ENCODE results near the gene PLCB2.

PLCB2 gene

DNA sequence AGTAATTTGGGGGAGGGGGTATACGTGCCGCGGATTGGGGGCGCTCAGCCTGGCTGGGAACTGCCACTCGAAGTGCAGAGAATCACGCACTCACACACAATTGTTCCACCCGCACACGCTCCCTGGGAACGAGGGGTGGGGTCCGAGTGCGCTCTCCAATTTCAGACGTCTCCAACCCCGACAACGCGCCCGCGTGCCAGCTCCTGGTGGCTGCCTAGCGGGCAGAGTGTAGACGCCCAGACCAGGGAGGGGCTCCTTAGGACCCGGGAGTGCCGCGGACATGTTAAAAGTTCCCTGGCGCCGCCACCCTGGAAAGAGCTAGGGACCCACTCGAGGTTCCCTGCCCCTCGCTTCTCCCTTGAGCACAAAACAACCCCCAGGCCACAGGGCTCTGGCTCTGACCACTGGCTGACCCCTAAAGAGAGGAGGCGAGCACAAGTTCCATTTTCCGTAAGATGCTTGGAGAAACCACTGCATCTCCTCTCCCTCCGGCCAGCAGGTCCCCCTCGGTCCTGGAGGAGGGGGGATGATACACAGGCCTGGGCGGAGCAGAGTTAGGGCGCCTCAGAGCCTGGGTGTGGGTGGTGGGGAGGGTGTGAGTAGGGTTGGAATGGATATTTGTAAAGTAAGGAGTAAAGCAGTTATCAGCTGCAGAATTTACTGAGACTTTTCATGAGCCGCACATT is 24.0 kb downstream of the PLCB2 start:
- no peak for FAIRE-seq

DNA sequence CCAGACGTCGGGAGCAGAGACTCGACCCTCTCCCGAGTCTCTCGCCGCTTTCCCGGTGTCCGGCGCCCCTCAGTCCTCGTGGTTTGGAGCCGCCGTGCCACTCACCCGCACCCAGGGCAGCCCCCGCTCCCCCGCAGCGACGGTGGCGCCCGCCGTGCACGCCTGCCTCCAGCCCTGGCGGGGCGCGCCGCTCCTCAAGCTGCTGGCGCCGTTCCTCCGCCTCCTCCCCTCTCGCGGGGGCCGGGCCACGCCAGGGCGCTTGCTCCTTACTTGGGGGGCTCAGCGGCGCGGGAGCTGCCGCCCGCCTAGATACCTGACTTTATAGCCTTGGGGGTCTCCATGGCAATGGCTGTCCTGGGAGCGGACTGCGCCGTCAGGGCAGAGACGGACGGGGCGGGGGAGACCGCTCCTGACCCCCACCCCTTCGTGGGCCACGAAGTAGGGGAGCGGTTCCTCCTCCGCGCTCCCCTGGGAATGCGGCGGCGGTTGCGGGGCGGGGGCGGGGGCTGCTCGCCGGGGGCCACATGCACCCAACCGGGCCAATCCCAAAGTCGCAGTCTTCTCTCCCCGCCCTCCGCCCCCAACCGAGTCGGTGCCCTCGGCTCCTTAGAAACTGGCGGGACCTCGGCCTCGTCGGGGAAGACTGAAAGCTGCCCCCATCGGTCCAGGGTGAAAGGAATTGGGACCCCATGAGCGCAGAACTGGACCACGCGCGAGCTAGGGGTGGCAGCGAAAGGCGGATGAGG is 24.7 kb downstream of the PLCB2 start, which contains the start of gene ANKRD63:
Gene ANKRD63, minus strand, starts transcription at position 196 of the 746 bp plus-strand sequence. CDS start 478 bp downstream, outside the sequence.
- FAIRE-seq = no peak

DNA sequence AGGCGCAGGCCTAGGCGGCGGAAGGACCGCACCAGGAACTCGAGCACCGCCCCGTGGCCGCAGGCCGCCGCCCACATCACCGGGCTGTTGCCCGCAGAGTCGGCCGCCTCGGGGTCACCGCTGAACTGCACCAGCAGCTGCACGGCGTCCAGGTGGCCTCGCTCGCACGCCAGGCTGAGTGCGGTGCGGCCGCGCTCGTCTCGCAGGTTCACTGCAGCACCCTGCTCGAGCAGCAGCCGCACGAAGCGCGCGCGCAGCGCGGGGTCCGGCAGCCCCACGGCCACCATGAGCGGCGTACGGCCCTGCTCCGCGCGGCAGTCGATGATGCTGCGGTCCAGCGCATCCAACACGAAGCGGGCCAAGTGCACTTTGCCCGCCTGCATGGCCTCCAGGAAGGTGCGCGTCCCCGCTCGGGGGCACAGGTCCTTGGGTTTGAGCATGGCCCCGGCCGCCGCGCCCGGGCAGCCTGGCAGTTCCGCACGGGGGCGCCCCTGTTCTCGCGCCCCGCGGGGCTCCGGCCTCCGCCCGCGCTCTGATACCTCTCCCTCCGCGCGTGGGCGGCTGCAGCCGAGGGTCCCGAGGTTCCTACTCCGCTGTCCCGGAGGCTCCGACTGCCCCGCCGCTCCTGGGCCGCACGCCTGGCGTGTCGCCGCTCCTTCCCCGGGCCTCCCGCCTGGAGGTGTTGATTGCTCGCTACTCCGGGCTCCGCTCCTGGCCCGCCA is 25.4 kb downstream of the PLCB2 start:
- no peak for FAIRE-seq

DNA sequence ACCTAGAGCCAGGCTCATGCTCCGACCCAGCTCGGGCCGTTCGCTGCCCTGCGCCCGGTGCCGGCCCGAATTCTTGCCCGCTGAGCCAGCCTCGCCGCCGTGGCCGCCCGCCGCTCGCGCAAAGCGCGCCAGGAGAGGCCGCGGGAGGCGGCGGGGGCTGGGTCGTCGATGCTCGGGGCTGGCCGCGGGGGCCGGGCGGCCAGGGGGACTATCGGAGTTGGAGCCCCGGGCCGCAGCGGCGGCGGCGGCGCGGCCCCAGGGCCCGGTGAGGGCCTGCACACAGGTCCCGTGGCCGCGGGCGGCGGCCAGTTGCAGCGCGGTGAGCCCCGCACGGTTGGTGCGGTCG is 26.0 kb downstream of the PLCB2 start:
- FAIRE-seq = no peak

DNA sequence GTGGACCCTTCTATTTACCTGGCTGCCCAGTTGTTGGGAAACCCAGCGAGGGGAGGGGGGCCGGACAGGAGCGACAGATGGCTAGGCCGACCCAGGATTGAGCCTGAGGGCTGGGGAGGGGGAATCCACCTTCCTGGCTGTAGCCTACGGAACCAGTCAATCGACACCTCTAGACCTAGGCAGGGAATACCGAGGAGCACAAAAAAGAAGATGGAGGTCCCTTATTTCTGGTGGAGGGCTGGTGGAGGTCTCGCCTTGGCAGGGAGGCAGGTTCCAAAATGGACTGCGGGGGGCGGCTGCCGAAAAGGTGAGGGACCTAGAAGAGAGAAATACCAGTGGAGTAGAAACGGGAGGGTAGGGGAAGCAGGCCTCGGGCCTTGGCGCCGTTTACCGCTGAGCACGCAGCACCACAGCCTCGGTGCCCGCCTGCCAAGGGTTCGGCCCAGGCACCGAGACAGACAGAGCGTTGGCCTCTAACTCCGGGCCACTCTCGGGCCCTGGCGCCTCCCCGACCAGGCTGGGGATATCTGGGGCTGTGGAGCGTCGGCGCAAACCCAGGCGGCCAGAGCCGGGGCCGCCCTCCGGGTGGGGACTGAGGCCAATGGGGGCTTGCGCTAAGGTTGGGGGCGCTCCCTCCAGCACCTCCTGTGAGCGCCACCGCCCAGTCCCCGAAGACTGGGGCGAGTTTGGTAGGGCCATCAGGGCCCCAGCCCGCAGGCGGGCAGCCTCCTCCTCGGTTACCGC is 26.5 kb downstream of the PLCB2 start:
- no peak for FAIRE-seq

DNA sequence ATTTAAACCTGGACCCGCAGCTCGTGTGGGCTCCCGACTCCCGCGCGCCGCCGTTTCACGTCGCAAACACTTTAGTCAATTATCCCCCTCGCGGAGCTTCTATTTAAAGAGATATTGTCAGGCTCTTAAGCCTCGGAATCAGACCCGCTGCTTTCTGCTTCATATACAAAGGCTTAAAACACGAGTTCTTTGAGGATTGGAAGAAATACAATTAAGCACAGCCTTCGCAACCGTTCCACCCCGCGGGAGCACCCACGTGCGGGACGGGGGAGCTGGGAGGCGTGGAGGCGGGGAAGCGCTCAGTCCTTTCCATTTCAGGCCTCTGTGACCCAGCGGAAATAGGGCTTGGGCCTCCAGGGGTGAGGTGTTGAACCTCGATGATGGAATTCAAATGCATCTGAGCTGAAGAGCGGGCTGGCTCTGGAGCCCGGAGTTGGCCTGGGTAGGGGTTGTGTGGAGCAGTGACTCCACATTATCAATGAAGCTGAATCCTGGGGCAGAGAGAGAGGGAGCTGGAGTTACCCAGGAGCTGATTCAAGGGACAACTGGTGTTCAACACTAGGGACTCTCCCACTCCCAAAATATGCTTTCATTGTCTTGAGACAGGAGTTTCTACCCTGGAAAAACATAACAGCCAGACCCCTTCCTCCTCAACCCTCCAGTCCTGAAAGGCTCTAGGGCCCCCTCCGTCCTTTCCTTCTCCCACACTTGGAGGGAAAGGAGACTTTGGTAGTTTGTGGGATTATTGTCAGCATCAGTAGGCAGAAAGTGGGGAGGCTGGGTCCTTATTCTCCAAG is 27.3 kb downstream of the PLCB2 start:
- FAIRE-seq = no peak

DNA sequence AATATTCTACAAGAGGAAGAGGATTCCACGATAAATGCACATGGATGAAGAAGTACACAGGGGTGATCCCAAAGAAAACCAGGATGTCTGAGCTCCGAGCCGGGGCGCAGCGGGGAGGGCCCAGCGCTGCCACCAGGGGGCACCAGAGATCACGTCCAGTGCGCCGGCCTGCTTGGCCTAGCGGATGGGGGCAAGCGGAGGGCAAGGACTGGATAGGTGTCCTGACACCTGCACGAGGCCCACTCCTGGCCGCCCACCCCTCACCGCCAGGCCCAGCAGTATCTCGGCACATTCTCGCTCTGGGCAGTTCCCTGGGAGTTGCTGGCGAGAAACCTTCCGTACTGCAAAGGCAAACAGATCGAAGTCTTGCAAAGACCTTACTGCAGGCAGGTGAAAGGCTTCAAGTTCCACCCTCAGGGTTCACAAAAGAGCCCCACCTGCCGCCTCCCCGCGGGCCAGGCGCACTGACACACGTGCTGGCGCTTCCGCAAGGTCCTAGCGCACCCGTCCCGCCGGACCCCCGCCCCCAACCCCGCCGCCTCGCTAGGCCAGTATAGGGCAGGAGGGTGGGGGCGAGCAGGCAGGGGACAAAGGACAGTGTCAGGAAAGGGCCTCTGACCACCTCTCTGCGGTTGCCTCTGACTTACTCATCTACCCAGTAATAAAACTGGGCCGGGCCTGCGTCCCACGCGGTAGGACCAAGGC is 28.1 kb downstream of the PLCB2 start:
- FAIRE-seq = no peak

DNA sequence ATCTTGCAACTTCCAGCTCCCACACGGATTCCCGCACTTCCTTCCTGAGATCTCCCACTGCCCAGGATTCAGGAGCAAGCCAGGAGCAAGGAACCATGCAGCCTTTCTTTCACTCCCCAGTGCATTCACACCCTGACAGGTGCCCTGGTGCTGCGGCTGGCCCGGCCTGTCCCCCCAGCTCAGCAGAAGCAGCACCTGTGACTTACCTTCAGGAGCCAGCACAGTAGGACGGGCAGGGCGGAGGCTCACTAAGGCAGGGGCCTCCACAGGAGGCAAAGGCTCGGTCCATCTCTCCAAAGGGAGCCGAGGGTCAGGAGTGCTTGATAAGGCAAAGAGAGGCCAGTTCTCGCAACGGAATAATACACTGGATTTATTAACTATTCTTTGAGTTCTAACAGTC is 29.7 kb downstream of the PLCB2 start:
- FAIRE-seq = no peak

DNA sequence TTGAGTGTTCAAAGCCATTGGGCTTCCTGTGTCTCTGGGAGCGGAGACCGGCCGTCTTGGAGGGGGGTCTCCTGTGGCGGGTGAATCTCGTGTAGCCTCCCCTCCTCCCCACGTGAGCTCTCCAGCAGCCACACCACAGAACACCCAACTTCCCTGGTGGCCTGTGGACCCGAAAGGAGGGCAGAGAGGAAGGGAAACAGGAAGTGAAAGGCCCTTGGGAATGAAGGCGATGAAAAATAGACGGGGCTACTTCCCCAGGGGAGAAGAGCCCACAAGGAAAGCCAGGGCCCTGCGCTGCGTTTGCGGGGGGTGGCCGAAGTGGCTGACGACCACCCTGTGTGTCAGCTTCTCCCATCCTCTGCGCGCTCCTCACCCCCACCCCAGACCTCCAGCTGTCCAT is 30.3 kb downstream of the PLCB2 start:
- no peak for FAIRE-seq

DNA sequence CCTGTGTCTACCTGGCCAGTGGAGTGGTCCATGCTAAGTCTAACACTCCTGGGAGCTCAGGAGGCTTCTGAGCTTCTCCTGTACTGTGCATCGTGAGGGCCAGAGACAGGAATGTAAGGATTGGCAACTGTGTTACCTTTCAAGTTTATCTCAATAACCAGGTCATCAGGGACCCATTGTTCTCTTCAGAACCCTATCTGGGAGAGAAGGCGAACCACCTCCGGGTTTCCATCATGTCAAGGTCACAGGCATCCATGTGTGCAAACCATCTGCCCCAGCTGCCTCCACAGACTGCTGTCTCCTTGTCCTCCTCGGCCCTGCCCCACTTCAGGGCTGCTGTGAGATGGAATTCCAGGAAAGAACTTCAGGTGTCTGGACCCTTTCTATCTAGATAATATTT is 30.8 kb downstream of the PLCB2 start:
- FAIRE-seq = no peak

DNA sequence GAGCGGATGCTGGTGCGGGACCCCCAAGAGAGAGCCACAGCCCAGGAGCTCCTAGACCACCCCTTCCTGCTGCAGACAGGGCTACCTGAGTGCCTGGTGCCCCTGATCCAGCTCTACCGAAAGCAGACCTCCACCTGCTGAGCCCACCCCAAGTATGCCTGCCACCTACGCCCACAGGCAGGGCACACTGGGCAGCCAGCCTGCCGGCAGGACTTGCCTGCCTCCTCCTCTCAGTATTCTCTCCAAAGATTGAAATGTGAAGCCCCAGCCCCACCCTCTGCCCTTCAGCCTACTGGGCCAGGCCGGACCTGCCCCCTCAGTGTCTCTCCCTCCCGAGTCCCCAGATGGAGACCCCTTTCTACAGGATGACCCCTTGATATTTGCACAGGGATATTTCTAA is 31.8 kb downstream of the PLCB2 start:
- no peak for FAIRE-seq

DNA sequence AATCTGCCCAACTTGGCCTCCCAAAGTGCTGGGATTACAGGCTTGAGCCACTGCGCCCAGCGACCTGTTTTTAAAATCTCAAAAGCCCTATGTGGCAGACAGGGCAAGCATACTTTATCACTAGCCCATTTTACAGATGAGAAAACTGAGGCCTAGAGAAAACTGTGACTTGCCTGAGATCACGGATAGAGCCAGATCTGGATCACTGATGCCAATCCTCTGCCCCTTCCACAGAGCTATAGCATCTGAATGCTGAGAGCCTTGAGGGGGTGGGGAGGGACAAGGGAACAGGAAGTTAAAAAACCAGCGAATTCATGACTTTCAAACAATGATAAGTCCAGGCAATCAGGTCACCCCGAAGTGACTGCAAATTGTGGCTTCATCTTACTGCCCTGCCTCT is 32.2 kb downstream of the PLCB2 start:
- FAIRE-seq = no peak

DNA sequence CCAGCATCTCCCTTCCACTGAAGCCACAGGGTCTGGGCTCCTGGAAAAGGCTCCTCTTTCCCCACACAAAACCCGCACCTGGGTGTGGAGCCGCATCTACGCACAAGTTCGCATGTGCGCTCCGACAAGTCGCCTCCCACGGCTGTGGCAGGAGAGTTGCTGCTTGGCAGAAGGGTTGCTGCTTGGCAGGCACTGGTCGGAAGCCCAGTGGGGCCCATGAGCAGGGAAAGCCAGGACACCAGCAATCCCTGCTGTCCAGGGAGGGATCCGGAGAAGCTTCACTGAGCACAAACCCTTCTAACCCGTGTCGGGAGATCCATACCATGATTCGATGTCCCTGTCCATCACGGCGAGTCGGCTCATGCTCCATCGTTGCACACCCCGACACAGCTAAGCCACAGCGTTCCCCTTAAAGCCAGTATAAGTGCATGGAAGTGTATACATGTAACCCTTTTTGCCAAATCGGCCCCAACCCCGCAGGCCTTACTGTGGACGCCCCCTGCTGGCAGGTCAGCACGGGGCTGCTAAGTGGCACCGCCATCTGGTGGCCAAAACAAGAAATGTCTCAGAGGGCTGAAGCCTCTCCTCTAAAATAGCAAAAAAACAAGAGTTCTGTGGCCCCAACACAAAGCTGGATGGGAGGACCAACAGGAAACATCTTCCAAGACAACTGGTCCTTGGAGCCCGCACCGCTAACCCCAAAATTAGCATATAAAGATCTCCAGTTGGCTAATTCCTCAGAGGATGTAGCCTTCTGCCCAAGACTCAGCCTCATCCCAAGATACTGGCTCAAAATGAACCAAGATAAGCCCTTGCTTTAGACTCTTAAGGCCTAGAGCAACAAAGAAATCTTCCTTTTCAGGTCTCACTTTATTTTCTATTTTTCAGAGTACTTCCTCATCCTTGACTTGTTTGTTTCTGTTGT is 33.1 kb downstream of the PLCB2 start:
- FAIRE-seq = no peak

DNA sequence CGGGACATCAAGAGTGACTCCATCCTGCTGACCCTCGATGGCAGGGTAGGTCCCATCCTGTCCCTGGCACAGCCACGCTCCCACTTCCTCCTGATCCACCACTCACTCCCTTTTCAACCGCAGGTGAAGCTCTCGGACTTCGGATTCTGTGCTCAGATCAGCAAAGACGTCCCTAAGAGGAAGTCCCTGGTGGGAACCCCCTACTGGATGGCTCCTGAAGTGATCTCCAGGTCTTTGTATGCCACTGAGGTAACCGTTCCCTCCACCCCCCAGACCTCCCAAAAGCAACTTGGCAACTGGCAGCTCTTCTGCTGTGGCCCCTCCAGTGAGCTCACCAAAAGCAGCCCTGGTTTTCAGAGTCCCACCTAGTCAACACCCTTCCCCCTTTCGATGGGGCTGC is 34.3 kb downstream of the PLCB2 start:
- no peak for FAIRE-seq

DNA sequence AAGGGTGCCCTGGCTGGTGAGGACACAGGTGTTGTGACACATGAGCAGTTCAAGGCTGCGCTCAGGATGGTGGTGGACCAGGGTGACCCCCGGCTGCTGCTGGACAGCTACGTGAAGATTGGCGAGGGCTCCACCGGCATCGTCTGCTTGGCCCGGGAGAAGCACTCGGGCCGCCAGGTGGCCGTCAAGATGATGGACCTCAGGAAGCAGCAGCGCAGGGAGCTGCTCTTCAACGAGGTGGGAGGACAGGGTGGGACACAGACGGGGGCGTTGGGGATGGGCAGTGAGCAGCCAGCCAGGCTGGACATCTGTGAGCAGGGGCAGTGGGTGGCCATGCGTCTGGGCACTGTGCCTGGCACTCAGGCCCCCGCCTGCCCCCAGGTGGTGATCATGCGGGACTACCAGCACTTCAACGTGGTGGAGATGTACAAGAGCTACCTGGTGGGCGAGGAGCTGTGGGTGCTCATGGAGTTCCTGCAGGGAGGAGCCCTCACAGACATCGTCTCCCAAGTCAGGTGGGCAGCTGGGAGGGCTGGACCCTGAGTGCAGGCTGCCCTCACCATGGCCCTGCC is 35.2 kb downstream of the PLCB2 start:
- FAIRE-seq = no peak

DNA sequence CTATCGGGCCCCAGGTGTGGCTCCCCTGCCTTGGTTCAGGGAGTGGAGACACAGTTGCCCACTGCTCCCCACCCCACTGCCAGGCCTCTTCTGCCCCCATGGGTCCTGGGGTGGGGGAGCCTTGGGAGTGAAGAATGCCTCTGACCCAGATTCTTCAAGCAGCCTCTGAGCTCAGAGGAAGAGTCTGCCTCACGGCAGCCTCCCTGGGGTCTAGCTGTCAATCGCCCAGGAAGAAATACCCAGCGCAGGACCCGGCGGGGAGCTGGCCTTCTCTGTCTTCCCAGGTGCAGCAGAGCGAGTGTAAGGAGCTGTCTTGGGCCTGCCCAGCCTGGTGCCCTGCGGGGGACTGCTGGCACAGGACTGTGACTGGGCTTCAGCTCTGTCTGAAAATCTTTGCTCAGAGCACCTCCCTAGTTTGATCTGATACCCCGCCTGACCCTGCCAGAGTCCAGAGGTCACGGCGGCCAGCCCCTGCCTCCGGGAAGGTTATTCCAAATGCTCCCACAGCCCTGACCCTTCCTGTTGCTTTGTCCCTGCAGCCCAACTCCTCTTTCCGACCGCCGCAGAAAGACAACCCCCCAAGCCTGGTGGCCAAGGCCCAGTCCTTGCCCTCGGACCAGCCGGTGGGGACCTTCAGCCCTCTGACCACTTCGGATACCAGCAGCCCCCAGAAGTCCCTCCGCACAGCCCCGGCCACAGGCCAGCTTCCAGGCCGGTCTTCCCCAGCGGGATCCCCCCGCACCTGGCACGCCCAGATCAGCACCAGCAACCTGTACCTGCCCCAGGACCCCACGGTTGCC is 35.9 kb downstream of the PLCB2 start:
- no peak for FAIRE-seq

DNA sequence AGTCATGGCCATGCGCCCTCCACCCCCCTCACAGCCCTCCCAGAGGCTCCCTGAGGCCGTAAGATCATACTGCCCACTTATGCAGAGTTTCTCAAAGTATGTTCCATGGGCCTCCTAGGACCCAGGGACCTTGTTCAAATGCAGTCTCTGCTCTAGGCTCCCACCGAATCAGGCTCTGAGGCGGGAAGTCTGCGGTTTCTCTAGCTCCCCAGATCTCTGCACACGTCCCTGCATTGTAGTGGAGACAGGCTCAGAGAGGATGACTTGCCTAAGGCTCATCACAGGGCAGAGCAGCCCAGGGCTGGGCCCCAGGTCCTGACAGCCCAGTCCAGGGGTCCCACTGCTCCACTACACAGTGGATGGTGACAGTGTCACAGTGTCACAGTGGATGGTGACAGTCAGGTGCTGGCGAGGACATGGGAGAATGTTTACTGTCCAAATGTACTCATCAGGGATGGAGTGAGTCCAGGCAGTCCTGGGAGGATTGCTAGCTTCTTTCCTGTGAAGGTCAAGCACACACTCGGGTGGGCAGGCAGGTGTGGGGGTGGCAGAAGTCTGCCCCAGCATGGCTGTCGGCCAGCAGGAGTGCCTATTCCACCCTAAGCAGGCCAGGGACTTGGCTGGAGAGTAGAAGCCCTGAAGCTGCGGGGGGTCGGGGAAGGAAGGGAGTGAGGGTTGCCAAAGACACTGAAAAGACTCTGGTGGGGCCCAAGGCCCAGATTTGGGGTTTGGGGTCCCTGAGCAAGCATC is 37.3 kb downstream of the PLCB2 start:
- no peak for FAIRE-seq

DNA sequence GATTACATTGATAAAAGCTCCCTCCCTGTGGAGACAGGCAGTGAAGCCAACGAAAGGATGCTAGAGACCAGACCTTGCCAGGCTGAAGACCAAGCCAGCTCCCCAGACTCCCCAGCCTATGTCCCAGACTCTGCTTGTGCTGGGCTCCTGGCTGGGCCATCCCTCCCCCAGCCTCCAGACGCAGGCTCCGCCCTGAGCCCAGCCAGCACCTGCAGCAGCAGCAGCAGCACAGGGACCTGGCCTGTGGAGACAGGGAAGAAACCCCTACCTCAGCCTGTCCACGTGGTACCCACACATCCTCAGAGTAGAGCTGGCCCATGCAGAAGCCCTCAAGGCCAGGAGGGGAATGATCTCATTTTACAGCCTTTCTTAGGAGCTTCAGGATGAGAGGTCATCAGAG is 38.1 kb downstream of the PLCB2 start:
- FAIRE-seq = no peak

DNA sequence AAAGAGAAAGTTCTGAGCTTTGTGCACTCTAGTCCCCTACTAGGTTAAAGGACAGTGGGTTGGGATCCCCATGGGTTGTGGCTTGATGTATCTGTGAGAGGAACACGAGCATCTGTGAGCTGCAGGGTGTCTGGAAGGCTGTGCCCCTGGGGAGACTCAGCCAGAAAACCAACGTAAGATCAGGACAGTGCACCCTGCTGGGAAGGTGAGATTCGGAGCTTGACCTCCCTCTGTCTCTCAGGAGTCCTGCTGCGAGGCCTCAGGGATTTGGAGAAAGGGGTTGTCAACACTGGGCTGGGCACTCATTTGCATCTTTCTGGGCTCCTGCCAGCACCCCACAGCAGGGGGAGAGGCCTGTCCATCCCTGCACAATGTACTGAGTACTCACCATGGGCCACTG is 40.1 kb downstream of the PLCB2 start:
- FAIRE-seq = no peak

All from TTC549 (cell line).